ENCODE results near the gene HECTD1.

HECTD1 gene

DNA sequence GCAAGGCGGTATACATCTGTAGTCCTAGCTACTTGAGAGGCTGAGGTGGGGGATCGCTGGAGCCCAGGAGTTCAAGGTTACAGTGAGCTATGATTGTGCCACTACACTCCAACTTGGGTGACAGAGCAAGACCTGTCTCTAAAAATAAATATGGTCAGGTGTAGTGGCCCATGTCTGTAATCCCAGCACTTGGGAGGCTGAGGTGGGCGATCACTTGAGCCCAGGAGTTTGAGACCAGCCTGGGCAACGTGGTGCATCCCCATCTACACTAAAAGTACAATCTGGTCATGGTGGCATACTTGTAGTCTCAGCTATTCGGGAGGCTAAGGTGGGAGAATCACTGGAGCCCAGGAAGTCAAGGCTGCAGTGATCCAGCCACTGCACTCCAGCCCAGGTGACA lies 40.6 kb downstream of the HECTD1 start:
- no peak for DNase-seq
- CTCF ChIA-PET: no interaction called here
- no peaks in the 10 kb centered on the region for H3K27me3 Mint-ChIP-seq
- H3K27ac Mint-ChIP-seq: no peak overlapping the region
- no peaks in the 10 kb centered on the region for H3K9me3 Mint-ChIP-seq
- H3K4me1 Mint-ChIP-seq: no peaks in the 10 kb centered on the region
- H3K4me3 Mint-ChIP-seq: no peak overlapping the region
- peaks cover 53% of the 10 kb centered on the region for H3K36me3 Mint-ChIP-seq

DNA sequence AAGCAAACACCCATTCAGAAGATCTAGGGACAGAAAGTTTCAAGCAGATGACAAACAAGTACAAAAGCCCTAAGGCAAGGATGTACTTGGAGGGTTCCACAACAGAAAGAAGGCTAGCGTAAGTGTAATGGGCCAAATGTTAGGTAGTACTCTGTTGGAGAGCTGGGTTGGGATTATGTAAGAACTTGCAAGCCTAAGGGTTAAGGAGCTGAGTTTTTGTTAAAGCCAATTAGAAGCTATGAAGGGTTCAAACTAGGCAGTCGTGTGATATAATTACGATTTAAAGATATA lies 41.4 kb downstream of the HECTD1 start:
- no peak overlapping the region for H3K27ac Mint-ChIP-seq

DNA sequence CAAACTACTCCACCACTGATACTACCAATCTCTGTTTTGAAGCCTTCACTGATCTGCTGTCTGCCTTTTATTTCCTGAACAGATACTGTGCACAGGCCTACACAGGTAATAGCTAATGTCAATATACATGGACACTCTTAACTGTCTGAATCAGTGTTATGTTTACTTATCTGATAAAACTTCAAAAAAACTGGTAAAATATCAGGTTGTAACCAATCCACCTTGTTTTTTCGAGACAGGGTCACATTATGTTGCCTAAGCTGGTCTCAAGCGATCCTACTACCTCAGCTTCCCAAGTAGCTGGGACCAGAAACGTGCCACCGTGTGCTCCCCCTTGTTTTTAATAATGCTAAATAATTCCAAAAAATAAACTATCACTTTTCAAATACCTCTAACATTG lies 43.5 kb downstream of the HECTD1 start:
- Mint-ChIP-seq H3K4me1 (no peaks in the 10 kb centered on the region), H3K9me3 (no peaks in the 10 kb centered on the region), H3K36me3 (peaks cover 46% of the 10 kb centered on the region), H3K4me3 (no peak overlapping the region), H3K27me3 (no peaks in the 10 kb centered on the region), H3K27ac (no peak overlapping the region)
- no peak for DNase-seq
- CTCF ChIA-PET: interaction anchor here (0.8 kb wide), 1 partner anchor 44 kb away, joined by 3 read pairs; the partner anchor contains the start of gene HECTD1

More for the DNA sequence above, 41.4 kb downstream of the HECTD1 start:
- H3K27me3 Mint-ChIP-seq: no peaks in the 10 kb centered on the region
- CTCF ChIA-PET: no interaction called here
- no peak for DNase-seq
- peaks cover 55% of the 10 kb centered on the region for H3K36me3 Mint-ChIP-seq
- H3K9me3 Mint-ChIP-seq: no peaks in the 10 kb centered on the region
- H3K4me1 Mint-ChIP-seq: no peaks in the 10 kb centered on the region
- no peak overlapping the region for H3K4me3 Mint-ChIP-seq

DNA sequence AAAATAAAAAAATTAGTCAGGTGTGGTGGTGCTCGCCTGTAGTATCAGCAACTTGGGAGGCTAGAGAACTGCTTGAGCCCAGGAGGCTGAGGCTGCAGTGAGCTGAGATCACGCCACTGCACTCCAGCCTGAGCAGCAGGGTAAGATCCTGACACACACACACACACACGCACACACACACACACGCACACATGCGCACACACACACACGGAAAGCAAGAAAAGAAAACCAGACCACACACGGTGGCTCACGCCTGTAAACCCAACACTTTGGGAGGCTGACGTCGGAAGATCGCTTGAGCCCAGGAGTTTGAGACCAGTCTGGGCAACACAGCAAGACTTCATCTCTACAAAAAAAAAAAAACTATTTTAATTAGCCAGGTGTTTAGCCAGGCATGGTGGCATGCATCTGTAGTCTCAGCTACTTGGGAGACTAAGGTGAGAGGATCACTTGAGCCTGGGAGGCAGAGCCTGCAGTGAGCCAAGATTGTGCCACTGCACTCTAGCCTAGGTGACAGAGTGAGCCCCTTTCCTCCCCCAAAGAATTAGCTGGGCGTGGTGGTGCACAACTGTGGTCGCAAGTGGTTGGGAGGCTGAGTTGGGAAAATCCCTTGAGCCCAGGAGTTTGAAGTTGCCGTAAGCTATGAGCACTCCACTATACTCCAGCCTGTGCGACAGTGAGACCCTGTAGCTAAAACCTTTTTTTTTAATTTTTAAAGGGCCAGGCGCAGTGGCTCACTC lies 44.5 kb downstream of the HECTD1 start:
- H3K9me3 Mint-ChIP-seq: no peaks in the 10 kb centered on the region
- H3K36me3 Mint-ChIP-seq: peaks cover 44% of the 10 kb centered on the region
- H3K27me3 Mint-ChIP-seq: no peaks in the 10 kb centered on the region
- H3K4me1 Mint-ChIP-seq: no peaks in the 10 kb centered on the region
- no peak overlapping the region for H3K27ac Mint-ChIP-seq
- no peak overlapping the region for H3K4me3 Mint-ChIP-seq
- CTCF ChIA-PET: no interaction called here
- no peak for DNase-seq

DNA sequence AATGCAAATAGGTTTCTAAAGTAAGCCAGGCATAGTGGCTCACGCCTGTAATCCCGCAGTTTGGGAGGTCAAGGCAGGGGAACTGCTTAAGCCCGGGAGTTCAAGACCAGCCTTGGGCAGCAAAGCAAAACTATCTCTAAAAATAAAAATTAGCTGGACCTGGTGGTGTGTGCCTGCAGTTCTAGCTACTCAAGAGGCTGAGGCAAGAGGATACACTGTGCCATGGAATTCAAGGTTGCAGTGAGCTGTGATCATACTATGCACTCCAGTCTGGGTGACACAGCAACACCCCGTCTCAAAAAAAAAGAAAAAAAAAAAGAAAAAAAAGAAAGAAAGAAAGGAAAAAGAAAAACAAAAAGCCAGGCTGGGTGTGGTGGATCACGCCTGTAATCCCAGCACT lies 46.3 kb downstream of the HECTD1 start:
- DNase-seq: no peak
- peaks cover 38% of the 10 kb centered on the region for H3K36me3 Mint-ChIP-seq
- H3K4me1 Mint-ChIP-seq: no peaks in the 10 kb centered on the region
- H3K4me3 Mint-ChIP-seq: no peak overlapping the region
- CTCF ChIA-PET: no interaction called here
- no peaks in the 10 kb centered on the region for H3K27me3 Mint-ChIP-seq
- no peak overlapping the region for H3K27ac Mint-ChIP-seq
- no peaks in the 10 kb centered on the region for H3K9me3 Mint-ChIP-seq

- no peaks in the 10 kb centered on the region for H3K9me3 Mint-ChIP-seq
- no peaks in the 10 kb centered on the region for H3K27me3 Mint-ChIP-seq
- CTCF ChIA-PET: no interaction called here
- H3K4me3 Mint-ChIP-seq: no peak overlapping the region
- H3K27ac Mint-ChIP-seq: no peak overlapping the region
- H3K4me1 Mint-ChIP-seq: no peaks in the 10 kb centered on the region
- H3K36me3 Mint-ChIP-seq: peaks cover 33% of the 10 kb centered on the region
- DNase-seq: no peak
Observed at GRCh38 chr14:31159682-31160296, 47.8 kb downstream of the HECTD1 start.

GRCh38 chr14:31154956-31155355 lies 52.6 kb downstream of the HECTD1 start:
- H3K4me1 Mint-ChIP-seq: no peaks in the 10 kb centered on the region
- H3K4me3 Mint-ChIP-seq: no peak overlapping the region
- CTCF ChIA-PET: no interaction called here
- no peak overlapping the region for H3K27ac Mint-ChIP-seq
- peaks cover 29% of the 10 kb centered on the region for H3K36me3 Mint-ChIP-seq
- H3K9me3 Mint-ChIP-seq: no peaks in the 10 kb centered on the region
- no peaks in the 10 kb centered on the region for H3K27me3 Mint-ChIP-seq
- DNase-seq: no peak

DNA sequence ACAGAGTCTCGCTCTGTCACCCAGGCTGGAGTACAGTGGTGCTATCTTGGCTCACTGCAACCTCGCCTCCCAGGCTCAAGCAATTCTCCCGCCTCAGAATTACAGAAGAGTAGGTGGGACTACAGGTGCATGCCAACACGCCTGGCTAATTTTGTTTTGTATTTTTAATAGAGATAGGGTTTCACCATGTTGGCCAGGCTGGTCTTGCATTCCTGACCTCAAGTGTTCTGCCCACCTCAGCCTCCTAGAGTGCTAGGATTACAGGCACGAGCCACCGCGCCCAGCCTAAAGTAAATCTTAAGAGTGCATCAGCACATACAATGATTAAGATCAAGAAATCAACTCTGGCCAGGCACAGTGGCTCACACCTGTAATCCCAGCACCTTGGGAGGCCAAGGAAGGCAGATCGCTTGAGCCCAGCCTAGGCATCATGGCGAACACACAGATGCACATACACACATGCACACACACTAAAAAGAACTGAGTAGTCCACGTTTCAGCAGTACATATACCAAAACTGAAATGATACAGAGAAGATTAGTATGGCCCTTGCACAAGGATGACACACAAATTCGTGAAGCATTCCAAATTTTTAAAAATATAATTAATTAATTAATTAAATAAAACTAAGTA lies 65.0 kb downstream of the HECTD1 start:
- DNase-seq: no peak
- no peak overlapping the region for H3K4me3 Mint-ChIP-seq
- H3K27ac Mint-ChIP-seq: no peak overlapping the region
- H3K27me3 Mint-ChIP-seq: no peaks in the 10 kb centered on the region
- H3K36me3 Mint-ChIP-seq: peaks cover 28% of the 10 kb centered on the region
- no peaks in the 10 kb centered on the region for H3K4me1 Mint-ChIP-seq
- H3K9me3 Mint-ChIP-seq: no peaks in the 10 kb centered on the region
- CTCF ChIA-PET: no interaction called here

- Mint-ChIP-seq H3K4me3 (no peak overlapping the region), H3K27me3 (no peaks in the 10 kb centered on the region), H3K4me1 (no peaks in the 10 kb centered on the region), H3K27ac (no peak overlapping the region), H3K36me3 (peaks cover 33% of the 10 kb centered on the region), H3K9me3 (no peaks in the 10 kb centered on the region)
- CTCF ChIA-PET: no interaction called here
- DNase-seq: no peak
Observed at GRCh38 chr14:31139301-31139847, 68.2 kb downstream of the HECTD1 start.

DNA sequence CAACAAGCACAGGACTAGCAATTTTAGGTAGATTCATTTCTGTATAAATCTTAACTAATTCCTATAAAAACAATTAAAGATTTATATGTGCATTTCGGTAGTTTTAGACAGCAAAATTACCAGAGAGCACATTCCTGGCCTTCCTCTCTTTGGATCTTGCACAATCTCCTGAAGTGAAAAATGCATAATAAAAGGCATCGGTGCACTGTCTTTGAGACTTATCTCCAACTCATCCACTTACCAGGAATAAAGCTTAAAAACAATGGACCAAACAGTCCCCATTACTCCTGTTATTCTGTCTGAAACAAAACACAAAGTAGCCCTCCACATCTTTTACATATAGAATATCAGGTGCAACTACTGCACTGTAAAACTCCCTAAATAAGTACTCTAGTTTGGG lies 69.3 kb downstream of the HECTD1 start:
- Mint-ChIP-seq H3K36me3 (peaks cover 30% of the 10 kb centered on the region), H3K9me3 (no peaks in the 10 kb centered on the region), H3K27me3 (no peaks in the 10 kb centered on the region), H3K27ac (no peak overlapping the region), H3K4me3 (no peak overlapping the region), H3K4me1 (no peaks in the 10 kb centered on the region)
- CTCF ChIA-PET: no interaction called here
- no peak for DNase-seq

DNA sequence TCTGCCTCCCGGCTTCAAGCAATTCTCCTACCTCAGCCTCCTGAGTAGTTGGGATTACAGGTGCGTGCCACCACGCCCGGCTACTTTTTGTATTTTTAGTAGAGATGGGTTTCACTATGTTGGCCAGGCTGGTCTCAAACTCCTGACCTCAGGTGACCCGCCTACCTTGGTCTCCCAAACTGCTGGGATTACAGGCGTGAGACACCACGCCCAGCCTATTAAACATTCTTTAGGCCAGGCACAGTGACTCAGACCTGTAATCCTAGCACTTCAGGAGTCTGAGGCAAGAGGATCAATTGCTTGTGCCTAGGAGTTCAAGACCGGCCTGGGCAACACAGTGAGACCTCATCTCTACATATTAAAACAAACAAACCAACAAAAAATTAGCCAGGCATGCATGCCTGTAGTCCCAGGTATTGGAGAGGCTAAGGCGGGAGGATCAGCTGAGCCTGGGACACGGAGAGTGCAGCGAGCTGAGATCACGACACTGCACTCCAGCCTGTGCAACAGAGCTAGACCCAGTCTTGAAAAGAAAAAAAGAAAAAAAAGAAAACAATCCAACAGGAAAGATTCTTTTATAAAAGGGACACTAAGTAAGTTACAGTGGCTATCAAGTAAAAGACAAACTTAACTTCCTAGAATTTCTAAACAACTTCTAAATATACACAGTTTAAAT lies 70.2 kb downstream of the HECTD1 start:
- no peaks in the 10 kb centered on the region for H3K4me1 Mint-ChIP-seq
- H3K27ac Mint-ChIP-seq: no peak overlapping the region
- no peaks in the 10 kb centered on the region for H3K27me3 Mint-ChIP-seq
- H3K9me3 Mint-ChIP-seq: no peaks in the 10 kb centered on the region
- CTCF ChIA-PET: no interaction called here
- DNase-seq: no peak
- H3K36me3 Mint-ChIP-seq: peaks cover 29% of the 10 kb centered on the region
- H3K4me3 Mint-ChIP-seq: no peak overlapping the region

- H3K27ac Mint-ChIP-seq: no peak overlapping the region
- peaks cover 11% of the 10 kb centered on the region for H3K4me1 Mint-ChIP-seq
- no peaks in the 10 kb centered on the region for H3K27me3 Mint-ChIP-seq
- no peak for DNase-seq
- no peak overlapping the region for H3K4me3 Mint-ChIP-seq
- H3K9me3 Mint-ChIP-seq: no peaks in the 10 kb centered on the region
- CTCF ChIA-PET: no interaction called here
- H3K36me3 Mint-ChIP-seq: peaks cover 44% of the 10 kb centered on the region
Observed at GRCh38 chr14:31133133-31133532, 74.5 kb downstream of the HECTD1 start.

GRCh38 chr14:31128601-31129526 lies 78.7 kb downstream of the HECTD1 start:
- Mint-ChIP-seq H3K27ac (peak overlapping the region; percentile 39), H3K4me3 (no peak overlapping the region), H3K27me3 (no peaks in the 10 kb centered on the region), H3K36me3 (peaks cover 46% of the 10 kb centered on the region), H3K9me3 (no peaks in the 10 kb centered on the region), H3K4me1 (peaks cover 36% of the 10 kb centered on the region)
- DNase-seq: no peak
- CTCF ChIA-PET: interaction anchor here (1.2 to 1.3 kb wide), 2 partner anchors 12 to 79 kb away, joined by 3 read pairs; partner anchors contain the start of gene HECTD1

DNA sequence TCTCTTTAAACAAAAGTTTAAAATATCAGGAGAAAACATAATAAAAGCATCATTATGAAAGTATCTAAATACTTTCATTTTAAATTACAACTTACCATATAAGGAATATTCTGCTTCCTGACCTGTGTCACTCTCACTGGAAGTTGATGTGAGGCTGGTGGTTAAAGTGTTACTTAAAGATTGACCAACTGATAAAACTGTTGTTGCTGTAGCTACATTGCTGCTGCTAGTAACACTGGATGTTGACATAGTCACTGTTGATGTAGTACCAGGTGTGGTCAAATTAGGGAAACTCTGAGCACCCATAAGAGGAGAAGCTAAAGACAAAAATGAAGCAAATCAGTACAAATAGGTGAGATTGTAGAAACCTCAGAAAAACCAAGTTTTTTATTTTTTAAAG lies 79.9 kb downstream of the HECTD1 start:
- Mint-ChIP-seq H3K27ac (peak overlapping the region; percentile 62), H3K27me3 (no peaks in the 10 kb centered on the region), H3K36me3 (peaks cover 50% of the 10 kb centered on the region), H3K9me3 (no peaks in the 10 kb centered on the region), H3K4me3 (no peak overlapping the region), H3K4me1 (peaks cover 47% of the 10 kb centered on the region)
- peak; percentile 34 for DNase-seq
- CTCF ChIA-PET: no interaction called here

All from activated naive CD4-positive, alpha-beta T cell treated with anti-CD3 and anti-CD28 coated beads, Interleukin-2, amount 10 ng/mL, durations not matched to agents 7 days and 5 days (primary cell).